Ishikawa (cell line): ENCODE data around the gene FRMD5.

ENCODE experiments used
- CEBPB ChIP-seq: IDR thresholded peaks from 2 replicates; pipeline ENCODE4 v1.6.1; 2012
- CREB1 ChIP-seq: IDR thresholded peaks from 2 replicates; pipeline ENCODE4 v1.6.1; 2012; ENCODE audit warnings: low read depth
- EGR1 ChIP-seq: IDR thresholded peaks from 2 replicates; pipeline ENCODE4 v1.6.1; 2012
- EP300 ChIP-seq: IDR thresholded peaks from 2 replicates; pipeline ENCODE4 v1.6.1; 2012; ENCODE audit warnings: borderline replicate concordance
- FOXM1 ChIP-seq: IDR thresholded peaks from 2 replicates; pipeline ENCODE4 v1.6.1; 2012; ENCODE audit warnings: low read depth, borderline replicate concordance
- NFIC ChIP-seq: IDR thresholded peaks from 2 replicates; pipeline ENCODE4 v1.6.1; 2012
- RAD21 ChIP-seq: IDR thresholded peaks from 2 replicates; pipeline ENCODE4 v1.6.1; 2012; ENCODE audit warnings: low read depth
- TAF1 ChIP-seq: IDR thresholded peaks from 2 replicates; pipeline ENCODE4 v1.6.1; 2012; ENCODE audit warnings: low read depth, mild to moderate bottlenecking
- TCF12 ChIP-seq: IDR thresholded peaks from 2 replicates; pipeline ENCODE4 v1.6.1; 2012; ENCODE audit warnings: low read depth
- TEAD4 ChIP-seq: IDR thresholded peaks from 2 replicates; pipeline ENCODE4 v1.6.1; 2012
- YY1 ChIP-seq: IDR thresholded peaks from 2 replicates; pipeline ENCODE4 v1.6.1; 2012; ENCODE audit warnings: low read depth
- ZBTB7A ChIP-seq: IDR thresholded peaks from 2 replicates; pipeline ENCODE4 v1.6.1; 2012; ENCODE audit warnings: low read depth
- TF ChIP-seq, protein P1 (sequence below): IDR thresholded peaks from 2 replicates; pipeline ENCODE4 v1.6.1; 2012
- TF ChIP-seq, protein P2 (sequence below): IDR thresholded peaks from 2 replicates; pipeline ENCODE4 v1.6.1; 2012
- TF ChIP-seq, protein P3 (sequence below): IDR thresholded peaks from 2 replicates; pipeline ENCODE4 v1.6.1; 2012; ENCODE audit warnings: low read depth, mild to moderate bottlenecking

Gene FRMD5

DNA sequence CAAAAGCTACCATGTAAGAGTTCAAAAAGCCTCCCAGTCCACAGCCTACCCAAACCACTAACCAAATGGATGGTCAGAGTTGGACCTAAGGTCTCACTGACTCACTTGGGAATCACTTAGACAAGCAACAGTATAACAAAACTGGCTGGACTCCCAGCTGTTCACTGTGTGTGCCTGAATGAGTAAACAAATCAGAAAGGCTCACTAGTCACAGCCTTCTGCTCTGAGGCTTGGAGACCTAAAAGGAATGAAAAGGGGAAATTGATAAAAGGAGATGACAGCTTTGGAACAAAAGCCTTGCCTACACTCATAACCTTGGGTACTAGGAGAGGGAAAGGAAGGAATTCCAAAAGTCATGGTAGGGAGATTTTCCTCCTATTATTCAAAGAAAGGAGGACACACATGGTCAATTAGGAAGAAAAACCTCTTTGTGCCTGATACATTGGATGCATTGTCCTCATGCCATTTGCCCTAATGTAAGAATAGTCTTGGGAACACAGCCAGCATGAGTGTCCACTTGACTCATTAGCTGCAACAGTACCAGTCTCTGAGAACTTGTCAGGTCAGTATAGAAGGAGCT, 92.3 kb downstream of the FRMD5 start:
- TF ChIP-seq, protein P1, sequence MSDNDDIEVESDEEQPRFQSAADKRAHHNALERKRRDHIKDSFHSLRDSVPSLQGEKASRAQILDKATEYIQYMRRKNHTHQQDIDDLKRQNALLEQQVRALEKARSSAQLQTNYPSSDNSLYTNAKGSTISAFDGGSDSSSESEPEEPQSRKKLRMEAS, result no peak
- TF ChIP-seq FOXM1 (peak; percentile 69), ZBTB7A (no peak), NFIC (peak; percentile 91), CREB1 (no peak), TCF12 (peak; percentile 87), EP300 (peak; percentile 92), RAD21 (peak; percentile 5; the same call in 1 of the 2 replicates), YY1 (no peak), CEBPB (no peak), EGR1 (no peak), TEAD4 (peak; percentile 88)
- TF ChIP-seq, protein P2, sequence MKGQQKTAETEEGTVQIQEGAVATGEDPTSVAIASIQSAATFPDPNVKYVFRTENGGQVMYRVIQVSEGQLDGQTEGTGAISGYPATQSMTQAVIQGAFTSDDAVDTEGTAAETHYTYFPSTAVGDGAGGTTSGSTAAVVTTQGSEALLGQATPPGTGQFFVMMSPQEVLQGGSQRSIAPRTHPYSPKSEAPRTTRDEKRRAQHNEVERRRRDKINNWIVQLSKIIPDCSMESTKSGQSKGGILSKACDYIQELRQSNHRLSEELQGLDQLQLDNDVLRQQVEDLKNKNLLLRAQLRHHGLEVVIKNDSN, result peak; percentile 10; the same call in 1 of the 2 replicates

DNA sequence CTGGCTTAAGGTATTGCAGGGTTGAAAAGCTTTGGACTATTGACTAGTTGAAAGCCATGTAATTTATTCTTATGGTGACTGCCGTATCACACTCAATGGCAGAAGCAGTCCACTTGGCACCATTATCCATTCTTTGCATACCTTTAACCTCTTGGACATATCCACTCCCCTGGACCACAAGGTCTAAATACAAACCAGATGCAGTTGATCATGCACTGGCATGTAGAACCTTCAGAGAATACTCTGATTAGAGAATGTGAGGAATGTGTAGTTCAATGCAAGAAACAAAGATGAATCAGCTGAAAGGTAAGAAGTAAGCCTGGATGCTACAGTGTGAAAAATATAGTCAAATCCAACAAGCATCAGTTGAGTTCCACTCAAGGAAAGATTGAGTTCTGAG, 93.1 kb downstream of the FRMD5 start:
- TF ChIP-seq YY1 (0 out of 2 replicates have a peak, but pooled peaks have one; percentile 17), EP300 (peak; percentile 71), FOXM1 (peak; percentile 58; the same call in 1 of the 2 replicates), TCF12 (peak; percentile 68), NFIC (peak; percentile 77), CREB1 (no peak), CEBPB (no peak), TEAD4 (peak; percentile 88)

DNA sequence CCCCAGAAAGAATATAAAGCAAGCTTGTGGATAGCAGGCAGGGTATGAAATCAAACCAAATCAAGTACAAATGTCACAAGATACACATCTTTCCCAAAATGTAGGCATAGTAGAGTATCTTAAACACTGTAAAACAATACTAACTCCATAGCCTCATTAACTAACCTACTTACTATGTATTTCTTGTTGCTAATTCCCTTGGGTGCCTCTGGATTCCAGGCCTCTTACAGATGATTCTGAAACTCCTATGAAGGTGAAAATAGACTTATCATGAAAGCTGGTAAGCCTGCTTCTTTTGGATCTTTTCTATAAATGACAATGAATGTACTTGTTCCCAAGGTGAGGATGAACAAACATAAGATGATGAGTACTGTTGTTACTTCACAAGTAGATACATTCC, 93.8 kb downstream of the FRMD5 start:
- TF ChIP-seq FOXM1 (no peak), TEAD4 (no peak)

DNA sequence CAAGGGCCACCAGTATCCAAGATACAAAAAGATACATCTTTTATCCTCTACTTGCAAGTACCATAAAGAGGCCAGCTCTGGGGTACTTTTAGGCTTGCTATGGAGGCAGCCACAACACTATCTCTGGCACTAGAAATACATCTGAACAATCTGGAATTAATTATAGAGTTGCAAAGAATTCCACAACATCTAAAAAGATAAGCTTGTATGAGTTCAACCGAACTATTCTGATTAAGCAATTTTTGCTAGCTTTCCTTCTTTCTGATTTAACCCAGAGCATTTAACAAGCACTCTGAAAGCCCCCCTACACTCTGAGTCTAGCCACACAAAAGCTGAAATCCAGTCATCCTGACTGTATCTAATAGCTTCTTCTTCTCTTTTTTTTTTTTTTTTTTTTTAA, 95.4 kb downstream of the FRMD5 start:
- TF ChIP-seq, protein P2, result no peak
- TF ChIP-seq NFIC (no peak), YY1 (no peak), TCF12 (no peak), TEAD4 (no peak), FOXM1 (no peak), EP300 (no peak), TAF1 (no peak), CEBPB (no peak), ZBTB7A (no peak), EGR1 (no peak), CREB1 (no peak), RAD21 (no peak)
- TF ChIP-seq, protein P1, result no peak
- TF ChIP-seq, protein P3, sequence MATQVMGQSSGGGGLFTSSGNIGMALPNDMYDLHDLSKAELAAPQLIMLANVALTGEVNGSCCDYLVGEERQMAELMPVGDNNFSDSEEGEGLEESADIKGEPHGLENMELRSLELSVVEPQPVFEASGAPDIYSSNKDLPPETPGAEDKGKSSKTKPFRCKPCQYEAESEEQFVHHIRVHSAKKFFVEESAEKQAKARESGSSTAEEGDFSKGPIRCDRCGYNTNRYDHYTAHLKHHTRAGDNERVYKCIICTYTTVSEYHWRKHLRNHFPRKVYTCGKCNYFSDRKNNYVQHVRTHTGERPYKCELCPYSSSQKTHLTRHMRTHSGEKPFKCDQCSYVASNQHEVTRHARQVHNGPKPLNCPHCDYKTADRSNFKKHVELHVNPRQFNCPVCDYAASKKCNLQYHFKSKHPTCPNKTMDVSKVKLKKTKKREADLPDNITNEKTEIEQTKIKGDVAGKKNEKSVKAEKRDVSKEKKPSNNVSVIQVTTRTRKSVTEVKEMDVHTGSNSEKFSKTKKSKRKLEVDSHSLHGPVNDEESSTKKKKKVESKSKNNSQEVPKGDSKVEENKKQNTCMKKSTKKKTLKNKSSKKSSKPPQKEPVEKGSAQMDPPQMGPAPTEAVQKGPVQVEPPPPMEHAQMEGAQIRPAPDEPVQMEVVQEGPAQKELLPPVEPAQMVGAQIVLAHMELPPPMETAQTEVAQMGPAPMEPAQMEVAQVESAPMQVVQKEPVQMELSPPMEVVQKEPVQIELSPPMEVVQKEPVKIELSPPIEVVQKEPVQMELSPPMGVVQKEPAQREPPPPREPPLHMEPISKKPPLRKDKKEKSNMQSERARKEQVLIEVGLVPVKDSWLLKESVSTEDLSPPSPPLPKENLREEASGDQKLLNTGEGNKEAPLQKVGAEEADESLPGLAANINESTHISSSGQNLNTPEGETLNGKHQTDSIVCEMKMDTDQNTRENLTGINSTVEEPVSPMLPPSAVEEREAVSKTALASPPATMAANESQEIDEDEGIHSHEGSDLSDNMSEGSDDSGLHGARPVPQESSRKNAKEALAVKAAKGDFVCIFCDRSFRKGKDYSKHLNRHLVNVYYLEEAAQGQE, result no peak

DNA sequence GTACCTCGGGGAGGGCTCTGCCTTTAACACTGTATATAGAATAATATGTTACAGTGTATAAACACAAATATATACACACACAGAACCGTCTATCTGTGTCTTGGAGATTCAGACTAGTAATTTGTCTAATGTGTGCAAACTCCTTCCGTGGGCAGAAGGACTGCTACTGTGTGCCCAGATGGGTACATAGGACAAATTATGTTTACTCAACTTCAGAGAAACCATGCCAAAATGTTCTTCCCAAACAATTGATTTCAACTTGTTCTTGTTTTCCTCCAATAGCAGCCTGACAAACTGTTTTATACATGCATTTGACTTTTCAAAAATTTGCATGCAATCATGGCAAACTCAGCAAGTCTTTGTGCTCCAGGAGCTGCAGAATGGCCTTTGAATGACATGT, 97.5 kb downstream of the FRMD5 start:
- TF ChIP-seq EGR1 (no peak), NFIC (no peak), TCF12 (no peak), ZBTB7A (no peak), CREB1 (no peak), RAD21 (no peak), YY1 (no peak), TEAD4 (no peak), TAF1 (no peak), FOXM1 (no peak), CEBPB (no peak), EP300 (no peak)
- TF ChIP-seq, protein P2, result no peak
- TF ChIP-seq, protein P1, result no peak
- TF ChIP-seq, protein P3, result no peak
